Measurements from ENCODE around the gene SLIT3.

DNA sequence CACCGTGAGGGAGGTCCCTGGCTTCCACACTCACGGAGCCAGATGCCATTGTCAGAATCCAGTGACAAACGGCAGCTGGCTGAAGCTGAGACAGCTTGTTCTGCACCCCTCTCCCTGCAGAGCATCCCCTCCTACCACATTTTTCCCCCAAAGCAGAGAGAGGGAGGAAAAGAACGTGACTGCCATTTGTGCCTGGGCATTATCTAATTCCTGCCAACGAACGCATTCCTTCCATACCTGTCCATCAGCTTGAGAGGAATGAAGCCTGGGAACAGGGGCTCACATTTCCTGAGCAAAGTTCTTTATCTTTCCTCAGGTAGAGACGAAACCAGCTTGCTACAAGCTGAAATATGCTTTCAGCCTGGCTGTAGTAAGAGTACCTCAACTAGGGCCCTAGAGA is 175.4 kb downstream of the SLIT3 start:
- TF ChIP-seq ZNF354B (CRISPR knock-in tag; IDR thresholded peaks at IDR 0.05) (no peak), SP1 (CRISPR knock-in tag; IDR thresholded peaks at IDR 0.05) (no peak), ZNF41 (CRISPR knock-in tag; conservative IDR thresholded peaks at IDR 0.05) (no peak), ZNF764 (CRISPR knock-in tag; IDR thresholded peaks at IDR 0.05; ENCODE audit: low read depth) (no peak), NELFE (IDR thresholded peaks at IDR 0.05; ENCODE audit: insufficient read depth, insufficient read length) (no peak), KLF16 (IDR thresholded peaks at IDR 0.05) (no peak), SMARCC2 (IDR thresholded peaks at IDR 0.05; ENCODE audit: low read depth) (no peak), STAG1 (CRISPR knock-in tag; IDR thresholded peaks at IDR 0.05; ENCODE audit: borderline replicate concordance) (no peak), CBX5 (IDR thresholded peaks at IDR 0.05; ENCODE audit: borderline replicate concordance, low read depth) (no peak)
- TF ChIP-seq, protein P1, sequence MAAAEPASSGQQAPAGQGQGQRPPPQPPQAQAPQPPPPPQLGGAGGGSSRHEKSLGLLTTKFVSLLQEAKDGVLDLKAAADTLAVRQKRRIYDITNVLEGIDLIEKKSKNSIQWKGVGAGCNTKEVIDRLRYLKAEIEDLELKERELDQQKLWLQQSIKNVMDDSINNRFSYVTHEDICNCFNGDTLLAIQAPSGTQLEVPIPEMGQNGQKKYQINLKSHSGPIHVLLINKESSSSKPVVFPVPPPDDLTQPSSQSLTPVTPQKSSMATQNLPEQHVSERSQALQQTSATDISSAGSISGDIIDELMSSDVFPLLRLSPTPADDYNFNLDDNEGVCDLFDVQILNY (CRISPR knock-in tag; IDR thresholded peaks at IDR 0.05) = no peak
- TF ChIP-seq, protein P2, sequence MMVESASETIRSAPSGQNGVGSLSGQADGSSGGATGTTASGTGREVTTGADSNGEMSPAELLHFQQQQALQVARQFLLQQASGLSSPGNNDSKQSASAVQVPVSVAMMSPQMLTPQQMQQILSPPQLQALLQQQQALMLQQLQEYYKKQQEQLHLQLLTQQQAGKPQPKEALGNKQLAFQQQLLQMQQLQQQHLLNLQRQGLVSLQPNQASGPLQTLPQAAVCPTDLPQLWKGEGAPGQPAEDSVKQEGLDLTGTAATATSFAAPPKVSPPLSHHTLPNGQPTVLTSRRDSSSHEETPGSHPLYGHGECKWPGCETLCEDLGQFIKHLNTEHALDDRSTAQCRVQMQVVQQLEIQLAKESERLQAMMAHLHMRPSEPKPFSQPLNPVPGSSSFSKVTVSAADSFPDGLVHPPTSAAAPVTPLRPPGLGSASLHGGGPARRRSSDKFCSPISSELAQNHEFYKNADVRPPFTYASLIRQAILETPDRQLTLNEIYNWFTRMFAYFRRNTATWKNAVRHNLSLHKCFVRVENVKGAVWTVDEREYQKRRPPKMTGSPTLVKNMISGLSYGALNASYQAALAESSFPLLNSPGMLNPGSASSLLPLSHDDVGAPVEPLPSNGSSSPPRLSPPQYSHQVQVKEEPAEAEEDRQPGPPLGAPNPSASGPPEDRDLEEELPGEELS (CRISPR knock-in tag; IDR thresholded peaks at IDR 0.05; ENCODE audit: borderline replicate concordance) = no peak
- TF ChIP-seq, protein P3, sequence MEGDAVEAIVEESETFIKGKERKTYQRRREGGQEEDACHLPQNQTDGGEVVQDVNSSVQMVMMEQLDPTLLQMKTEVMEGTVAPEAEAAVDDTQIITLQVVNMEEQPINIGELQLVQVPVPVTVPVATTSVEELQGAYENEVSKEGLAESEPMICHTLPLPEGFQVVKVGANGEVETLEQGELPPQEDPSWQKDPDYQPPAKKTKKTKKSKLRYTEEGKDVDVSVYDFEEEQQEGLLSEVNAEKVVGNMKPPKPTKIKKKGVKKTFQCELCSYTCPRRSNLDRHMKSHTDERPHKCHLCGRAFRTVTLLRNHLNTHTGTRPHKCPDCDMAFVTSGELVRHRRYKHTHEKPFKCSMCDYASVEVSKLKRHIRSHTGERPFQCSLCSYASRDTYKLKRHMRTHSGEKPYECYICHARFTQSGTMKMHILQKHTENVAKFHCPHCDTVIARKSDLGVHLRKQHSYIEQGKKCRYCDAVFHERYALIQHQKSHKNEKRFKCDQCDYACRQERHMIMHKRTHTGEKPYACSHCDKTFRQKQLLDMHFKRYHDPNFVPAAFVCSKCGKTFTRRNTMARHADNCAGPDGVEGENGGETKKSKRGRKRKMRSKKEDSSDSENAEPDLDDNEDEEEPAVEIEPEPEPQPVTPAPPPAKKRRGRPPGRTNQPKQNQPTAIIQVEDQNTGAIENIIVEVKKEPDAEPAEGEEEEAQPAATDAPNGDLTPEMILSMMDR (IDR thresholded peaks at IDR 0.05 in 2 of 3, conservative IDR thresholded peaks at IDR 0.05 in 1 of 3; ENCODE audit: insufficient read depth in 2 of 3, low read depth in 1 of 3, low read length in 3 of 3) = no peak
- TF ChIP-seq, protein P4, sequence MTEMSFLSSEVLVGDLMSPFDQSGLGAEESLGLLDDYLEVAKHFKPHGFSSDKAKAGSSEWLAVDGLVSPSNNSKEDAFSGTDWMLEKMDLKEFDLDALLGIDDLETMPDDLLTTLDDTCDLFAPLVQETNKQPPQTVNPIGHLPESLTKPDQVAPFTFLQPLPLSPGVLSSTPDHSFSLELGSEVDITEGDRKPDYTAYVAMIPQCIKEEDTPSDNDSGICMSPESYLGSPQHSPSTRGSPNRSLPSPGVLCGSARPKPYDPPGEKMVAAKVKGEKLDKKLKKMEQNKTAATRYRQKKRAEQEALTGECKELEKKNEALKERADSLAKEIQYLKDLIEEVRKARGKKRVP (CRISPR knock-in tag; IDR thresholded peaks at IDR 0.05) = no peak
